Thyroid gland (tissue), 4 donors: ENCODE data around the gene ADCY9. TPM values are rescaled to one million over a fixed set of nuclear protein-coding genes. Genes with fewer than 3 reads are reported as not detected.

ENCODE experiments used
- DNase-seq, 2 donors: peaks; one replicate each; pipeline ENCODE4 v3.0.0-alpha.2; 2019
- H3K27ac ChIP-seq, 3 donors: fragments of 200-600 bp; sonication (generic); 1 replicate in 2 of 3; 2 replicates in 1 of 3; pipeline ENCODE4 v1.5.1; 2016 to 2019; ENCODE audit warnings: mild to moderate bottlenecking in 1 of 3, moderate library complexity in 1 of 3
- H3K27me3 ChIP-seq: fragments of 200-600 bp; sonication (generic); one replicate; pipeline ENCODE4 v1.5.1; 2019
- H3K36me3 ChIP-seq, 2 donors: fragments of 200-600 bp; sonication (generic); one replicate each; pipeline ENCODE4 v1.5.1; 2016 to 2019
- H3K4me1 ChIP-seq, 2 donors: fragments of 200-600 bp; sonication (generic); one replicate each; pipeline ENCODE4 v1.5.1; 2017 to 2019
- H3K4me3 ChIP-seq, 3 donors: fragments of 200-600 bp; sonication (generic); replicated peaks in 1 of 3; 1 replicate in 2 of 3; 2 replicates in 1 of 3; pipeline ENCODE4 v1.5.1; 2016; ENCODE audit warnings: mild to moderate bottlenecking in 1 of 3
- H3K9me3 ChIP-seq: fragments of 200-600 bp; sonication (generic); one replicate; pipeline ENCODE4 v1.5.1; 2017
- CTCF ChIP-seq, 6 experiments: fragments of 200-600 bp in 3 of 6; fragments of 450-650 bp in 3 of 6; sonication (generic) in 3 of 6; IDR thresholded peaks; one replicate each; pipeline ENCODE4 v1.5.1; 2016 to 2019; ENCODE audit warnings: antibody characterized with exemption in 6 of 6, mild to moderate bottlenecking in 2 of 6, inconsistent platforms in 1 of 6, moderate library complexity in 1 of 6
- POLR2A ChIP-seq, 2 donors: fragments of 450-650 bp; IDR thresholded peaks; one replicate each; pipeline ENCODE4 v1.6.1; 2017; ENCODE audit warnings: antibody characterized with exemption in 2 of 2, mild to moderate bottlenecking in 2 of 2, moderate library complexity in 1 of 2
- WGBS, 2 donors: methylation state at CpG; one replicate each; pipeline ENCODE4 v1.1.5; 2017; 5-methylcytosine and 5-hydroxymethylcytosine counted together
- intact Hi-C: fragments of 100-400 bp; cut with DNase I; formaldehyde crosslinking; loops from one replicate; pipeline ENCODE4 v1.15.1; 2023
- total RNA-seq, 4 donors: library from RNA; depleted of rRNA; stranded (reverse); fragments of >200 nt; gene quantifications; one replicate each; pipeline ENCODE4 v1.2.3, GENCODE V29; 2016

Gene ADCY9
- total RNA-seq, 4 donors from 2014 or later, result 61.4 to 123 (median 94.1) TPM

GRCh38 chr16:3979518-3979917 lies 136.7 kb downstream of the ADCY9 start:
- 92 to 100% methylated on average over 3 to 12 of the region's 12 CpGs for WGBS, 2 donors
- DNase-seq, result no peak
- TF ChIP-seq CTCF (IDR thresholded peaks at IDR 0.05) (no peak), POLR2A (IDR thresholded peaks at IDR 0.05) (no peak)
- Histone ChIP-seq H3K9me3 (no peaks in the 10 kb centered on the region), H3K36me3 (peaks cover 29 to 47% of the 10 kb centered on the region in 2 donors), H3K4me1 (no peaks in the 10 kb centered on the region), H3K27ac (no peak overlapping the region), H3K4me3 (no peak overlapping the region), H3K27me3 (no peaks in the 10 kb centered on the region)
- intact Hi-C loops, result no loop called here

GRCh38 chr16:3979070-3979469 lies 137.2 kb downstream of the ADCY9 start:
- Histone ChIP-seq H3K4me3 (no peak overlapping the region), H3K27me3 (no peaks in the 10 kb centered on the region), H3K27ac (no peak overlapping the region), H3K9me3 (no peaks in the 10 kb centered on the region), H3K36me3 (peaks cover 29 to 47% of the 10 kb centered on the region in 2 donors), H3K4me1 (no peaks in the 10 kb centered on the region)
- intact Hi-C loops, result no loop called here
- TF ChIP-seq POLR2A (IDR thresholded peaks at IDR 0.05), result no peak
- TF ChIP-seq CTCF (IDR thresholded peaks at IDR 0.05), result no peak
- DNase-seq, result no peak
- WGBS, 2 donors, result 95 to 96% methylated on average over 25 of the region's 25 CpGs

- 90 to 93% methylated on average over 26 of the region's 26 CpGs for WGBS, 2 donors
- peaks cover 26 to 46% of the 10 kb centered on the region in 2 donors for H3K36me3 ChIP-seq
- no peak for TF ChIP-seq POLR2A (IDR thresholded peaks at IDR 0.05)
- no peak for TF ChIP-seq CTCF (IDR thresholded peaks at IDR 0.05)
- H3K9me3 ChIP-seq, result no peaks in the 10 kb centered on the region
- no peak overlapping the region for H3K27ac ChIP-seq
- no peak for DNase-seq
- no peaks in the 10 kb centered on the region for H3K27me3 ChIP-seq
- intact Hi-C loops, result no loop called here
- H3K4me1 ChIP-seq, result no peaks in the 10 kb centered on the region
- no peak overlapping the region for H3K4me3 ChIP-seq
Observed at GRCh38 chr16:3977376-3977775, 138.9 kb downstream of the ADCY9 start.

- H3K27me3 ChIP-seq, result no peaks in the 10 kb centered on the region
- no peaks in the 10 kb centered on the region for H3K4me1 ChIP-seq
- no peak for DNase-seq
- H3K9me3 ChIP-seq, result no peaks in the 10 kb centered on the region
- 92 to 93% methylated on average over 8 of the region's 8 CpGs for WGBS, 2 donors
- H3K27ac ChIP-seq, result no peak overlapping the region
- TF ChIP-seq CTCF (IDR thresholded peaks at IDR 0.05) (no peak), POLR2A (IDR thresholded peaks at IDR 0.05) (no peak)
- intact Hi-C loops, result no loop called here
- no peak overlapping the region for H3K4me3 ChIP-seq
- peaks cover 28 to 41% of the 10 kb centered on the region in 2 donors for H3K36me3 ChIP-seq
Observed at GRCh38 chr16:3974751-3975150, 141.5 kb downstream of the ADCY9 start.

- TF ChIP-seq POLR2A (IDR thresholded peaks at IDR 0.05), result no peak
- TF ChIP-seq CTCF (IDR thresholded peaks at IDR 0.05), result no peak
Observed at GRCh38 chr16:3971706-3972105, 144.5 kb downstream of the ADCY9 start.

More at GRCh38 chr16:3971706-3972105, 144.5 kb downstream of the ADCY9 start:
- no peak overlapping the region for H3K4me3 ChIP-seq
- no peaks in the 10 kb centered on the region for H3K27me3 ChIP-seq
- no peak for DNase-seq
- no peaks in the 10 kb centered on the region for H3K9me3 ChIP-seq
- peaks cover 0 to 3% of the 10 kb centered on the region in 2 donors for H3K4me1 ChIP-seq
- 87 to 89% methylated on average over 8 of the region's 8 CpGs for WGBS, 2 donors
- H3K36me3 ChIP-seq, result peaks cover 11 to 14% of the 10 kb centered on the region in 2 donors
- intact Hi-C loops, result no loop called here
- H3K27ac ChIP-seq, result no peak overlapping the region
